SK-N-SH (cell line): ENCODE data around the gene CNP. TPM values are rescaled to one million over a fixed set of nuclear protein-coding genes. Genes with fewer than 3 reads are reported as not detected.

Experiments used
- CTCF ChIA-PET: fragments of 300-600, 350-600 bp; formaldehyde crosslinking; extraction: SDS; loops from one replicate; lab custom pipeline; 2021; lab: Yijun Ruan, JAX
- POLR2A ChIA-PET: fragments of 350-600 bp; sonication (Branson Sonifier 250); formaldehyde crosslinking; extraction: SDS; loops from one replicate; lab custom pipeline; 2020; ENCODE audit warnings: antibody characterized with exemption, inconsistent platforms; lab: Yijun Ruan, JAX
- DNase-seq: peaks from one replicate; pipeline ENCODE4 v3.0.0; 2012
- H2AFZ ChIP-seq: fragments of 200-600 bp; sonication (generic); 2 replicates; pipeline ENCODE4 v1.8.1; 2016; ENCODE audit warnings: antibody characterized with exemption, mild to moderate bottlenecking, low read depth
- H3F3A ChIP-seq: fragments of 200-600 bp; sonication (generic); replicated peaks from 2 replicates; pipeline ENCODE3; 2016; ENCODE audit warnings: antibody characterized with exemption, mild to moderate bottlenecking; ENCODE audit not compliant: insufficient read depth
- H3K27ac ChIP-seq, 2 experiments: fragments of 200-500 bp in 1 of 2; fragments of 200-600 bp in 1 of 2; sonication (Bioruptor generic) in 1 of 2; sonication (generic), shearing (Covaris generic) in 1 of 2; 2 replicates each; pipeline versions ENCODE4 v1.5.1 to v1.6.1; 2014 to 2016; ENCODE audit warnings: low read depth in 2 of 2, inconsistent platforms in 1 of 2, low read length in 1 of 2, mild to moderate bottlenecking in 1 of 2, mixed read lengths in 1 of 2
- H3K27me3 ChIP-seq: fragments of 200-600 bp; sonication (generic), shearing (Covaris generic); 2 replicates; pipeline ENCODE4 v1.6.1; 2016; ENCODE audit warnings: mixed run types; ENCODE audit not compliant: insufficient read depth
- H3K36me3 ChIP-seq, 2 experiments: fragments of 200-500 bp in 1 of 2; fragments of 200-600 bp in 1 of 2; sonication (Bioruptor generic) in 1 of 2; sonication (generic) in 1 of 2; replicated peaks in 1 of 2; 2 replicates each; pipeline versions ENCODE3 to v1.5.1; 2014 to 2016; ENCODE audit warnings: low read length in 1 of 2, mild to moderate bottlenecking in 1 of 2; ENCODE audit not compliant: insufficient read depth in 2 of 2, control insufficient read depth in 1 of 2
- H3K4me1 ChIP-seq, 2 experiments: fragments of 200-500 bp in 1 of 2; fragments of 200-600 bp in 1 of 2; sonication (Bioruptor generic) in 1 of 2; sonication (generic), shearing (Covaris generic) in 1 of 2; 2 replicates each; pipeline versions ENCODE4 v1.5.1 to v1.6.1; 2014 to 2016; ENCODE audit warnings: low read depth in 1 of 2, low read length in 1 of 2, mixed run types in 1 of 2; ENCODE audit not compliant: insufficient read depth in 2 of 2, control insufficient read depth in 1 of 2
- H3K4me2 ChIP-seq: fragments of 200-600 bp; sonication (generic), shearing (Covaris generic); 2 replicates; pipeline ENCODE4 v1.6.1; 2017; ENCODE audit warnings: mixed run types
- H3K4me3 ChIP-seq, 2 experiments: fragments of 200-500 bp in 1 of 2; fragments of 200-600 bp in 1 of 2; sonication (Bioruptor generic) in 1 of 2; sonication (generic), shearing (Covaris generic) in 1 of 2; 2 replicates each; pipeline versions ENCODE4 v1.5.1 to v1.8.1; 2014 to 2016; ENCODE audit warnings: low read depth in 2 of 2, inconsistent platforms in 1 of 2, low read length in 1 of 2, mild to moderate bottlenecking in 1 of 2, mixed read lengths in 1 of 2, moderate library complexity in 1 of 2
- H3K79me2 ChIP-seq: fragments of 200-600 bp; sonication (generic); 2 replicates; pipeline ENCODE4 v1.8.1; 2017; ENCODE audit warnings: mild to moderate bottlenecking; ENCODE audit not compliant: insufficient read depth
- H3K9ac ChIP-seq: fragments of 200-600 bp; sonication (generic); 2 replicates; pipeline ENCODE4 v1.6.1; 2017; ENCODE audit warnings: mixed run types
- H3K9me2 ChIP-seq: fragments of 200-600 bp; sonication (generic); 2 replicates; pipeline ENCODE4 v1.6.1; 2017; ENCODE audit warnings: mixed run types
- H3K9me3 ChIP-seq: fragments of 200-600 bp; sonication (generic); 2 replicates; pipeline ENCODE4 v1.6.1; 2017; ENCODE audit warnings: mixed run types, mild to moderate bottlenecking, moderate library complexity
- H4K20me1 ChIP-seq: fragments of 200-600 bp; sonication (generic); 2 replicates; pipeline ENCODE4 v1.6.1; 2017; ENCODE audit warnings: mild to moderate bottlenecking, mixed run types; ENCODE audit not compliant: insufficient read depth
- EZH2phosphoT487 ChIP-seq: fragments of 200-600 bp; sonication (generic); IDR thresholded peaks from 2 replicates; pipeline ENCODE4 v1.6.1; 2017; ENCODE audit warnings: low read depth, mixed run types, mild to moderate bottlenecking, antibody characterized with exemption, moderate library complexity, borderline replicate concordance
- FOSL2 ChIP-seq: IDR thresholded peaks from 2 replicates; pipeline ENCODE4 v1.4.0; 2012; ENCODE audit warnings: low read depth, mild to moderate bottlenecking, moderate library complexity, borderline replicate concordance
- FOXM1 ChIP-seq: IDR thresholded peaks from 2 replicates; pipeline ENCODE4 v1.4.0; 2012; ENCODE audit warnings: low read depth, mild to moderate bottlenecking
- GABPA ChIP-seq: IDR thresholded peaks from 2 replicates; pipeline ENCODE4 v1.4.0; 2012; ENCODE audit warnings: low read depth, mild to moderate bottlenecking
- MXI1 ChIP-seq: IDR thresholded peaks from 2 replicates; pipeline ENCODE4 v1.6.1; 2012; ENCODE audit warnings: mild to moderate bottlenecking, low read depth, low read length, improper control_type of control experiment
- NRF1 ChIP-seq: IDR thresholded peaks from 2 replicates; pipeline ENCODE4 v1.6.1; 2012; ENCODE audit warnings: low read depth, mild to moderate bottlenecking, low read length
- RCOR1 ChIP-seq: fragments of 150-350 bp; IDR thresholded peaks from 2 replicates; pipeline ENCODE4 v1.6.1; 2017; ENCODE audit warnings: antibody characterized with exemption, low read length
- REST ChIP-seq: IDR thresholded peaks from 2 replicates; pipeline ENCODE4 v1.6.1; 2012; ENCODE audit warnings: mild to moderate bottlenecking, low read depth, low read length, moderate library complexity
- RXRA ChIP-seq: IDR thresholded peaks from 2 replicates; pipeline ENCODE4 v1.4.0; 2012; ENCODE audit warnings: low read depth, mild to moderate bottlenecking, borderline replicate concordance
- USF1 ChIP-seq: IDR thresholded peaks from 2 replicates; pipeline ENCODE4 v1.4.0; 2012; ENCODE audit warnings: low read depth, borderline replicate concordance
- YY1 ChIP-seq: IDR thresholded peaks from 2 replicates; pipeline ENCODE4 v1.4.0; 2012; ENCODE audit warnings: low read depth, mild to moderate bottlenecking
- WGBS: methylation state at CpG from one replicate; pipeline ENCODE4 v1.1.6; 2017; ENCODE audit warnings: low lambda C conversion rate; 5-methylcytosine and 5-hydroxymethylcytosine counted together
- polyA plus RNA-seq, 3 experiments: library from polyadenylated mRNA; depleted of rRNA; stranded (reverse); fragments of >200 nt; gene quantifications; 2 replicates each; pipeline ENCODE4 v1.2.3, GENCODE V29; 2012
- TF ChIP-seq, protein P1 (sequence below): IDR thresholded peaks from 2 replicates; pipeline ENCODE4 v1.4.0; 2012; ENCODE audit warnings: low read depth, borderline replicate concordance

Gene CNP
- polyA plus RNA-seq, 1 of the 3 experiments (the other 2 are of a cell fraction), result 54.8 TPM

GRCh38 chr17:41974658-41975057 is 8.1 kb downstream of the CNP start:
- Histone ChIP-seq H2AFZ (no peak overlapping the region), H3K4me1 (peaks cover 0 to 53% of the 10 kb centered on the region in 2 experiments; a peak in 2 of 4 replicates), H3K36me3 (peaks cover 42 to 72% of the 10 kb centered on the region in 2 experiments), H3F3A (peaks cover 10% of the 10 kb centered on the region), H3K9me2 (no peaks in the 10 kb centered on the region), H3K9me3 (no peaks in the 10 kb centered on the region), H3K79me2 (peaks cover 30% of the 10 kb centered on the region), H3K27ac (peak overlapping the region in 1 of 2 experiments; percentile 92; a peak in 1 of 4 replicates), H4K20me1 (0 out of 2 replicates have a peak, but pooled peaks cover 8% of the 10 kb centered on the region), H3K27me3 (no peaks in the 10 kb centered on the region), H3K4me2 (no peak overlapping the region), H3K4me3 (no peak overlapping the region), H3K9ac (no peak overlapping the region)
- POLR2A ChIA-PET, result interaction anchor here (0.8 to 1.5 kb wide), 2 partner anchors 11 to 43 kb away, joined by 3 to 4 read pairs; partner anchors contain the start of gene DNAJC7
- no peak for TF ChIP-seq EZH2phosphoT487
- TF ChIP-seq RXRA, result no peak
- no peak for TF ChIP-seq FOSL2
- no peak for TF ChIP-seq FOXM1
- no peak for TF ChIP-seq MXI1
- TF ChIP-seq, protein P1, sequence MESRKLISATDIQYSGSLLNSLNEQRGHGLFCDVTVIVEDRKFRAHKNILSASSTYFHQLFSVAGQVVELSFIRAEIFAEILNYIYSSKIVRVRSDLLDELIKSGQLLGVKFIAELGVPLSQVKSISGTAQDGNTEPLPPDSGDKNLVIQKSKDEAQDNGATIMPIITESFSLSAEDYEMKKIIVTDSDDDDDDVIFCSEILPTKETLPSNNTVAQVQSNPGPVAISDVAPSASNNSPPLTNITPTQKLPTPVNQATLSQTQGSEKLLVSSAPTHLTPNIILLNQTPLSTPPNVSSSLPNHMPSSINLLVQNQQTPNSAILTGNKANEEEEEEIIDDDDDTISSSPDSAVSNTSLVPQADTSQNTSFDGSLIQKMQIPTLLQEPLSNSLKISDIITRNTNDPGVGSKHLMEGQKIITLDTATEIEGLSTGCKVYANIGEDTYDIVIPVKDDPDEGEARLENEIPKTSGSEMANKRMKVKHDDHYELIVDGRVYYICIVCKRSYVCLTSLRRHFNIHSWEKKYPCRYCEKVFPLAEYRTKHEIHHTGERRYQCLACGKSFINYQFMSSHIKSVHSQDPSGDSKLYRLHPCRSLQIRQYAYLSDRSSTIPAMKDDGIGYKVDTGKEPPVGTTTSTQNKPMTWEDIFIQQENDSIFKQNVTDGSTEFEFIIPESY, result no peak
- no peak for TF ChIP-seq GABPA
- TF ChIP-seq NRF1, result no peak
- no peak for TF ChIP-seq RCOR1
- no peak for TF ChIP-seq YY1
- no peak for TF ChIP-seq USF1
- no peak for TF ChIP-seq REST
- WGBS, result 92% methylated on average over 4 of the region's 5 CpGs
- CTCF ChIA-PET, result interaction anchor here (1.4 to 5.4 kb wide), 5 partner anchors 14 to 127 kb away, joined by 4 to 47 read pairs (median 6); partner anchors contain the start of gene DNAJC7
- no peak for DNase-seq
